Lung (tissue), 12 donors: ENCODE results near the gene DLG2. TPM values are rescaled to one million over a fixed set of nuclear protein-coding genes. Genes with fewer than 3 reads are reported as not detected.

Source experiments
- ATAC-seq: fragments of 200-7000 bp; cut with Tn5 transposase; one replicate; pipeline ENCODE4 v1.9.1; 2020; ENCODE audit warnings: moderate number of reproducible peaks; ENCODE audit not compliant: insufficient read depth, low FRiP score
- DNase-seq, 3 donors: peaks; one replicate each; pipeline ENCODE4 v3.0.0-alpha.2; 2013 to 2017
- H3K27ac ChIP-seq, 2 donors: one replicate each; pipeline ENCODE4 v1.5.1; 2013; ENCODE audit warnings: mild to moderate bottlenecking in 2 of 2, moderate library complexity in 2 of 2, control low read depth in 1 of 2, inconsistent platforms in 1 of 2, low read depth in 1 of 2, low read length in 1 of 2
- H3K27me3 ChIP-seq, 3 donors: one replicate each; pipeline ENCODE4 v1.5.1; 2013; ENCODE audit warnings: low read length in 2 of 3; ENCODE audit not compliant: control insufficient read depth in 3 of 3, insufficient read depth in 3 of 3
- H3K36me3 ChIP-seq, 4 donors: one replicate each; pipeline ENCODE4 v1.5.1; 2013; ENCODE audit warnings: low read length in 4 of 4, mild to moderate bottlenecking in 1 of 4, moderate library complexity in 1 of 4; ENCODE audit not compliant: control insufficient read depth in 4 of 4, insufficient read depth in 4 of 4
- H3K4me1 ChIP-seq, 5 donors: one replicate each; pipeline ENCODE4 v1.5.1; 2013; ENCODE audit warnings: low read length in 5 of 5, mild to moderate bottlenecking in 2 of 5, moderate library complexity in 1 of 5; ENCODE audit not compliant: control insufficient read depth in 5 of 5, insufficient read depth in 5 of 5
- H3K4me3 ChIP-seq: one replicate; pipeline ENCODE4 v1.5.1; 2013; ENCODE audit warnings: mild to moderate bottlenecking, control low read depth, moderate library complexity
- H3K9ac ChIP-seq, 2 donors: one replicate each; pipeline ENCODE4 v1.5.1; 2013; ENCODE audit warnings: low read length in 2 of 2, control low read depth in 1 of 2; ENCODE audit not compliant: insufficient read depth in 1 of 2
- H3K9me3 ChIP-seq, 4 donors: one replicate each; pipeline ENCODE4 v1.5.1; 2013; ENCODE audit warnings: low read length in 3 of 4, mild to moderate bottlenecking in 1 of 4, moderate library complexity in 1 of 4; ENCODE audit not compliant: control insufficient read depth in 4 of 4, insufficient read depth in 3 of 4
- WGBS, 2 donors: extraction: QIAGEN DNeasy Blood & Tissue Kit; methylation state at CpG; one replicate each; pipeline ENCODE4 v1.1.7; 2013; 5-methylcytosine and 5-hydroxymethylcytosine counted together
- polyA plus RNA-seq, 2 donors: library from polyadenylated mRNA; stranded (reverse); fragments of 200-250 nt; gene quantifications; one replicate each; pipeline ENCODE4 v1.2.1, GENCODE V29; 2013
- total RNA-seq, 2 donors: library from RNA; depleted of rRNA in 1 of 2; stranded (reverse); fragments of >200 nt in 1 of 2; gene quantifications; one replicate each; pipeline ENCODE4 v1.2.1, GENCODE V29; 2014 to 2021
- TF ChIP-seq, protein P1 (sequence below): IDR thresholded peaks from 2 replicates; pipeline ENCODE4 v1.5.1; 2012; ENCODE audit warnings: mild to moderate bottlenecking; ENCODE audit errors: control extremely low read depth, extremely low read depth
- donor health status: control.
- donor health status: control.
- donor health status: Bipolar disorder and iron deficiency.
- donor health status: healthy.
- donor health status: DM: yes; HTN: yes; CAD: no.

Gene DLG2
- total and polyA plus RNA-seq, 4 donors: 0.32 to 24.1 (median 5.4) TPM

DNA sequence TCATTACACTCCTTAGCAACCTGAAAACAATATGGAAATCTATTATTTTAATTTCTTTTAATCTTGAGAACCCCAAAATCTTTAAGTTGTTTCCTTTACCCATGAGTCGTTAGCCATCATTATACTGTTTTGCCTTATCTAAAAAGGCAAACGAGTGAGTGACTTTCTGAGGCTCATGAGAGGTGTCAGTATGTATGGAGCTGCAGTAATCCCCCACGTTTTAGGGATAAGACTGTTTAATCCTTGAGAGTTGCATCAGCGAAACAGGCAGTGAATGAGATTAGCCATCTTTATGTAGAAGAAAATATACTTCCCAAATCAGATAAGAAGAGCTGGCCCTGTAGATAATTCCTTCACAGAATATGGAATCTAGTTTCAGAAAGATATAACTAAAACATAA, 1147.0 kb downstream of the DLG2 start:
- DNase-seq: no peak
- WGBS, 2 donors: 63 to 68% methylated on average over 4 of the region's 4 CpGs
- ATAC-seq: no peak
- no peaks in the 10 kb centered on the region for H3K9me3 ChIP-seq
- no peak overlapping the region for H3K9ac ChIP-seq
- no peak overlapping the region for H3K4me3 ChIP-seq
- H3K4me1 ChIP-seq: no peaks in the 10 kb centered on the region
- no peak overlapping the region for H3K27ac ChIP-seq
- TF ChIP-seq, protein P1, sequence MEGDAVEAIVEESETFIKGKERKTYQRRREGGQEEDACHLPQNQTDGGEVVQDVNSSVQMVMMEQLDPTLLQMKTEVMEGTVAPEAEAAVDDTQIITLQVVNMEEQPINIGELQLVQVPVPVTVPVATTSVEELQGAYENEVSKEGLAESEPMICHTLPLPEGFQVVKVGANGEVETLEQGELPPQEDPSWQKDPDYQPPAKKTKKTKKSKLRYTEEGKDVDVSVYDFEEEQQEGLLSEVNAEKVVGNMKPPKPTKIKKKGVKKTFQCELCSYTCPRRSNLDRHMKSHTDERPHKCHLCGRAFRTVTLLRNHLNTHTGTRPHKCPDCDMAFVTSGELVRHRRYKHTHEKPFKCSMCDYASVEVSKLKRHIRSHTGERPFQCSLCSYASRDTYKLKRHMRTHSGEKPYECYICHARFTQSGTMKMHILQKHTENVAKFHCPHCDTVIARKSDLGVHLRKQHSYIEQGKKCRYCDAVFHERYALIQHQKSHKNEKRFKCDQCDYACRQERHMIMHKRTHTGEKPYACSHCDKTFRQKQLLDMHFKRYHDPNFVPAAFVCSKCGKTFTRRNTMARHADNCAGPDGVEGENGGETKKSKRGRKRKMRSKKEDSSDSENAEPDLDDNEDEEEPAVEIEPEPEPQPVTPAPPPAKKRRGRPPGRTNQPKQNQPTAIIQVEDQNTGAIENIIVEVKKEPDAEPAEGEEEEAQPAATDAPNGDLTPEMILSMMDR: no peak
- no peaks in the 10 kb centered on the region for H3K36me3 ChIP-seq
- H3K27me3 ChIP-seq: no peaks in the 10 kb centered on the region

DNA sequence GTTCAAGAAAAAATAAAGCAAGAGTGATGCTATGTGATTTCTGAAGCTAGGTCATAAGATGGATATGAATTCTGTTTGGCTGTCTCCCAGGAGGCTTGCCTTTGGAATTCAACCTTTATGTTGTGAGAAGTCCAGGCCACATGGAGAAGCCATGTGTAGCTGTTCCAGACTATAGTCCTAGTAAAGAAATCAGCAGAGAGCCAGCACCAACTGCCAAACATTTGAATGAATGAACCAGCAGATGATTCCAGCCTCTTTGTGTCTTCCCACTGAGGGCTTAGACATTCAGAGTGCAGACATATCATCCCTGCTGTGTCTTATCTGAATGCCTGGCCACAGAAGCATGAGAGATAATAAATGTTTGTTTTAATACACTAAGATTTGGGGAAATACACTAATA, 1150.6 kb downstream of the DLG2 start:
- H3K4me3 ChIP-seq: no peak overlapping the region
- no peak overlapping the region for H3K9ac ChIP-seq
- H3K9me3 ChIP-seq: no peaks in the 10 kb centered on the region
- DNase-seq (no peak), ATAC-seq (no peak)
- no peaks in the 10 kb centered on the region for H3K27me3 ChIP-seq
- no peaks in the 10 kb centered on the region for H3K4me1 ChIP-seq
- TF ChIP-seq, protein P1: no peak
- H3K36me3 ChIP-seq: no peaks in the 10 kb centered on the region
- no peak overlapping the region for H3K27ac ChIP-seq

DNA sequence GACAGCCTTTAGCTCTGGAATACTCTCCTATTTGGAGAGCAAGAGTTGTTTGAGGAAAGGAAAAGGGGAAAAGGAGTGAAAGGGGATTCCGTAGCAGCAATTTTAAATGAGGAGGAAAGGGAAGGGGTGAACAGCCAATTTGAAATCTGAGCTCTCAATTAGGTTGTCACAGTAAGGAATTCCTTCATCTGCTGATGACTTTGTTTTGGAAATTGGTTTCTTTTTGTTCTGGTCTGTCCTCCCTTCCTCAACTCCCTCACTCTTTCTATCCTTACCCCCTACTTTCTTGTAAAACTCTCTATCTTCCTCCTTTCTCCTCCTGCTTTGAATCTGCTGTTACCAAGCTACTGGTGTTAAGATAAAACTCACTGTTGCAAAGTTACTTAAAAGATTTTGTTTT, 1155.6 kb downstream of the DLG2 start:
- Histone ChIP-seq H3K9ac (no peak overlapping the region), H3K4me3 (no peak overlapping the region), H3K27me3 (no peaks in the 10 kb centered on the region), H3K27ac (no peak overlapping the region), H3K36me3 (no peaks in the 10 kb centered on the region), H3K9me3 (no peaks in the 10 kb centered on the region), H3K4me1 (no peaks in the 10 kb centered on the region)
- DNase-seq: no peak
- WGBS, 2 donors: 45 to 57% methylated on average over 1 of the region's 1 CpG
- no peak for ATAC-seq
- TF ChIP-seq, protein P1: no peak

DNA sequence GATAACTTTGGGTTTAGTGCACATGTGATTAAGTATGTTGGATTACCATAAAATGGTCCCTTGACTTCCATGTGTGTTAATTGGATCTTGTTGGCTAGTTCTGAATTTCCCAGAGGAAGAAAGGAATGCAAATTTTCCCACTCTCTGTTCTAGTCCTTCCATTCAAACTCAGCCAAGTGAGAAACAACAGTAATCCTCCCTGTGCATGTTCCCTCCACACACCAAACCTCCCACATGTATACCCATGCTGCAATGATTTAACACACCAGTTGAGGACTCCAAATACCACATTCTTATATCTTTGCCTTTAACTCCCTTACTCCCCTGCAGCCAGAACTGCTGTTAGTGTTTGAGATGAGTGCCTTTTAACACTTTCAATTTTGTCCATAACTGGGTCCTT, 1158.9 kb downstream of the DLG2 start:
- no peak for ATAC-seq
- TF ChIP-seq, protein P1: no peak

More for the DNA sequence above, 1158.9 kb downstream of the DLG2 start:
- Histone ChIP-seq H3K27ac (no peak overlapping the region), H3K4me3 (no peak overlapping the region), H3K36me3 (no peaks in the 10 kb centered on the region), H3K9ac (no peak overlapping the region), H3K27me3 (no peaks in the 10 kb centered on the region), H3K4me1 (no peaks in the 10 kb centered on the region), H3K9me3 (no peaks in the 10 kb centered on the region)
- DNase-seq: no peak
